Vagina (tissue), 2 donors: Measurements from ENCODE around the gene RRAGC.

Source experiments
- CTCF ChIP-seq, 3 experiments: fragments of 450-650 bp in 2 of 3; fragments of 200-600 bp in 1 of 3; sonication (generic) in 1 of 3; IDR thresholded peaks; one replicate each; pipeline ENCODE4 v1.5.1; 2017 to 2019; ENCODE audit warnings: antibody characterized with exemption in 3 of 3, mild to moderate bottlenecking in 2 of 3, moderate library complexity in 2 of 3
- POLR2A ChIP-seq, 2 donors: fragments of 450-650 bp; IDR thresholded peaks; one replicate each; pipeline ENCODE4 v1.6.1; 2017; ENCODE audit warnings: antibody characterized with exemption in 2 of 2, mild to moderate bottlenecking in 2 of 2, moderate library complexity in 2 of 2
- POLR2AphosphoS5 ChIP-seq, 2 donors: sonication (generic); formaldehyde crosslinking; IDR thresholded peaks; one replicate each; pipeline ENCODE4 v1.9.0; 2017; ENCODE audit warnings: antibody characterized with exemption in 2 of 2, mild to moderate bottlenecking in 2 of 2, low read depth in 1 of 2; ENCODE audit not compliant: insufficient read depth in 1 of 2

DNA sequence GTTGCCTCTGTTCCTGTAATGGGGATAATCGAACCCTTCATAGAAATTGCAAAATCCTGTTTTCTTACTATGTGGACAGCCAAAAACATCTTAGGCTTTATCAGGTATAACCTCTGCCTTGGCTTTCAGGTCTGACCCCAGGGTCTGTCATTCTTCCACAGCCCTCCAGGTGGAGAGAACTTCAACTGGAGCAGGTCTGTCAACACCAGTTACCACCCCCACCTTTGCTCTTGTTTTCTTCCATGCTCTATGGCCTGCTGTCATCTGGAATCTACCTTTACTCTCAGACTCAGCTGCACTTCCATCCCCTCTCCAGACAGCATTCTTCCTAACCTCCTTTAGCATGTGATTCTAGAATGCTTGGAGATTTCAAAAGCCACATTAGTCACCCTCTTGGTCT, 32.2 kb upstream of the RRAGC start:
- TF ChIP-seq POLR2A (IDR thresholded peaks at IDR 0.05) (no peak), POLR2AphosphoS5 (IDR thresholded peaks at IDR 0.05; ENCODE audit: insufficient read depth in 1 of 2, low read depth in 1 of 2) (no peak), CTCF (IDR thresholded peaks at IDR 0.05) (no peak)
